Midbrain (tissue), 1 donor: ENCODE data around the gene CD82.
"Not testable (repeated sequence)": the region's sequence is repeated elsewhere in the genome, so short reads cannot be mapped to it uniquely, and the experiment has no call there.

Experiments used
- DNase-seq: peaks from one replicate; lab custom pipeline; 2025; lab: John Stamatoyannopoulos, UW

Gene CD82

GRCh38 chr11:44535191-44535980 lies 30.1 kb upstream of the CD82 start:
- no peak for DNase-seq

- DNase-seq: no peak
Measured at GRCh38 chr11:44536788-44537516, 28.5 kb upstream of the CD82 start.

- no peak for DNase-seq
Measured at GRCh38 chr11:44537679-44538078, 27.8 kb upstream of the CD82 start.

GRCh38 chr11:44538375-44539054 lies 26.9 kb upstream of the CD82 start:
- DNase-seq: peak; percentile 72

GRCh38 chr11:44539971-44540370 lies 25.5 kb upstream of the CD82 start:
- DNase-seq: no peak

GRCh38 chr11:44540667-44541066 lies 24.8 kb upstream of the CD82 start:
- DNase-seq: no peak

- no peak for DNase-seq
Measured at GRCh38 chr11:44542372-44542771, 23.1 kb upstream of the CD82 start.

- DNase-seq: not testable (repeated sequence)
Measured at GRCh38 chr11:44546984-44547383, 18.5 kb upstream of the CD82 start.

- DNase-seq: not testable (repeated sequence)
Measured at GRCh38 chr11:44547534-44547933, 17.9 kb upstream of the CD82 start.

- no peak for DNase-seq
Measured at GRCh38 chr11:44548032-44548695, 17.3 kb upstream of the CD82 start.

- not testable (repeated sequence) for DNase-seq
Measured at GRCh38 chr11:44548961-44549749, 16.3 kb upstream of the CD82 start.

GRCh38 chr11:44550123-44550522 lies 15.3 kb upstream of the CD82 start:
- no peak for DNase-seq

GRCh38 chr11:44551456-44552139 lies 13.9 kb upstream of the CD82 start:
- DNase-seq: no peak

- no peak for DNase-seq
Measured at GRCh38 chr11:44555031-44555800, 10.2 kb upstream of the CD82 start.

- peak; percentile 81 for DNase-seq
Measured at GRCh38 chr11:44556735-44557409, 8.6 kb upstream of the CD82 start.

GRCh38 chr11:44557464-44557863 lies 8.0 kb upstream of the CD82 start:
- DNase-seq: no peak

GRCh38 chr11:44559207-44559939 lies 6.1 kb upstream of the CD82 start:
- DNase-seq: no peak

GRCh38 chr11:44559940-44560300 lies 5.5 kb upstream of the CD82 start:
- not testable (repeated sequence) for DNase-seq

- DNase-seq: no peak
Measured at GRCh38 chr11:44561275-44561805, 4.1 kb upstream of the CD82 start.
